Stomach (tissue), 9 donors: ENCODE measurements around the gene GLRX5. TPM values are rescaled to one million over a fixed set of nuclear protein-coding genes. Genes with fewer than 3 reads are reported as not detected.

ENCODE experiments used
- DNase-seq, 2 donors: peaks; one replicate each; pipeline versions ENCODE4 v3.0.0 to v3.0.0-alpha.2; 2013 to 2019
- H3K27ac ChIP-seq, 5 donors: fragments of 200-600 bp in 4 of 5; sonication (generic) in 4 of 5; one replicate each; pipeline ENCODE4 v1.5.1; 2013 to 2019; ENCODE audit warnings: mild to moderate bottlenecking in 1 of 5, moderate library complexity in 1 of 5
- H3K27me3 ChIP-seq, 3 donors: fragments of 200-600 bp; sonication (generic); one replicate each; pipeline ENCODE4 v1.5.1; 2017 to 2019; ENCODE audit warnings: mixed run types in 1 of 3
- H3K36me3 ChIP-seq, 4 donors: fragments of 200-600 bp; sonication (generic); 1 replicate in 3 of 4; 2 replicates in 1 of 4; pipeline ENCODE4 v1.5.1; 2016 to 2019
- H3K4me1 ChIP-seq, 4 donors: fragments of 200-600 bp; sonication (generic); one replicate each; pipeline ENCODE4 v1.5.1; 2016 to 2019
- H3K4me3 ChIP-seq, 4 donors: fragments of 200-600 bp; sonication (generic) in 3 of 4; one replicate each; pipeline ENCODE4 v1.5.1; 2016 to 2019; ENCODE audit warnings: mild to moderate bottlenecking in 1 of 4
- H3K9me3 ChIP-seq, 4 donors: fragments of 200-600 bp; sonication (generic); one replicate each; pipeline ENCODE4 v1.5.1; 2016 to 2019
- EP300 ChIP-seq: sonication (generic); formaldehyde crosslinking; IDR thresholded peaks from one replicate; pipeline ENCODE4 v1.6.1; 2017; ENCODE audit warnings: antibody characterized with exemption
- POLR2A ChIP-seq, 4 donors: fragments of 450-650 bp; IDR thresholded peaks; one replicate each; pipeline ENCODE4 v1.6.1; 2016; ENCODE audit warnings: antibody characterized with exemption in 4 of 4, control low read depth in 2 of 4, mild to moderate bottlenecking in 1 of 4, moderate library complexity in 1 of 4
- POLR2AphosphoS5 ChIP-seq, 3 donors: sonication (generic); formaldehyde crosslinking; IDR thresholded peaks; one replicate each; pipeline ENCODE4 v1.6.1; 2016; ENCODE audit warnings: antibody characterized with exemption in 3 of 3
- WGBS, 5 donors: extraction: QIAGEN DNeasy Blood & Tissue Kit in 3 of 5; methylation state at CpG; one replicate each; pipeline versions ENCODE4 v1.1.5 to v1.1.7; 2013 to 2018; 5-methylcytosine and 5-hydroxymethylcytosine counted together
- intact Hi-C: fragments of 100-400 bp; cut with DNase I; formaldehyde crosslinking; loops from one replicate; pipeline ENCODE4 v1.15.1; 2023; ENCODE audit warnings: low total_unique reads
- polyA plus RNA-seq, 3 donors: library from polyadenylated mRNA; stranded (reverse); fragments of 200-250 nt; gene quantifications; one replicate each; pipeline ENCODE4 v1.2.3, GENCODE V29; 2013
- total RNA-seq, 5 donors: library from RNA; depleted of rRNA; stranded (reverse); fragments of >200 nt; gene quantifications; one replicate each; pipeline versions ENCODE4 v1.1.0 to v1.2.3, GENCODE V29; 2014 to 2016
- TF ChIP-seq, protein P1 (sequence below), 7 experiments: fragments of 450-650 bp in 4 of 7; fragments of 200-600 bp in 3 of 7; sonication (generic) in 3 of 7; IDR thresholded peaks; one replicate each; pipeline ENCODE4 v1.5.1; 2016 to 2019; ENCODE audit warnings: antibody characterized with exemption in 7 of 7, control low read depth in 2 of 7, mild to moderate bottlenecking in 1 of 7
- donor health status: healthy with polysubstance abuse.
- donor health status: Bipolar disorder and iron deficiency.
- donor health status: healthy.

The GLRX5 gene
- total and polyA plus RNA-seq, 8 donors = 29.5 to 316 (median 40.5) TPM

DNA sequence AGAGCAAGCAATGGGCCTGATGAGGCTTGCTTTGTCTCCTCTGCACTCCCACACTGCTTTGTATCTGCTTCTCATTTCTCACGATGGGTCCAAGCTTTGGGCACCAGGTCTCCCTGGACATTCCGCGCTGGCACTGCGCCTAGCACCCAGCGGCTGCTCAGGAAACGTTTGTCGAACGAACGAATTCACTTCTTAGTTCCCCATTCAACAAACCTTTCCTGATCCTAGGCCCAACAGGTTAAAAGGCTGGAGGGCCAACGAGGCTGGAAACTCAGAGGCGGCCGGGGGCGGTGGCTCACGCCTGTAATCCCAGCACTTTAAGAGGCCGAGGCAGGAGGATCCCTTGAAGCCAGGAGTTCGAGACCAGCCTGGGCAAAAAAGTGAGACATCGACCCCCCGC lies 1.0 kb upstream of the GLRX5 start:
- H3K4me1 ChIP-seq = peaks cover 42 to 72% (median 65%) of the 10 kb centered on the region in 4 donors
- no peaks in the 10 kb centered on the region for H3K9me3 ChIP-seq
- intact Hi-C loops = no loop called here
- DNase-seq = peak in 1 of 2 donors; percentile 38
- WGBS, 5 donors = 0 to 1% (median 1%) methylated on average over 18 of the region's 18 CpGs
- no peak for TF ChIP-seq POLR2AphosphoS5 (IDR thresholded peaks at IDR 0.05)
- peak overlapping the region in 4 of 5 donors; percentile 84 to 93 (median 92) for H3K27ac ChIP-seq
- H3K36me3 ChIP-seq = peaks cover 0 to 7% (median 3%) of the 10 kb centered on the region in 4 donors
- peak overlapping the region; percentile 68 to 98 (median 96) for H3K4me3 ChIP-seq
- H3K27me3 ChIP-seq = no peaks in the 10 kb centered on the region

DNA sequence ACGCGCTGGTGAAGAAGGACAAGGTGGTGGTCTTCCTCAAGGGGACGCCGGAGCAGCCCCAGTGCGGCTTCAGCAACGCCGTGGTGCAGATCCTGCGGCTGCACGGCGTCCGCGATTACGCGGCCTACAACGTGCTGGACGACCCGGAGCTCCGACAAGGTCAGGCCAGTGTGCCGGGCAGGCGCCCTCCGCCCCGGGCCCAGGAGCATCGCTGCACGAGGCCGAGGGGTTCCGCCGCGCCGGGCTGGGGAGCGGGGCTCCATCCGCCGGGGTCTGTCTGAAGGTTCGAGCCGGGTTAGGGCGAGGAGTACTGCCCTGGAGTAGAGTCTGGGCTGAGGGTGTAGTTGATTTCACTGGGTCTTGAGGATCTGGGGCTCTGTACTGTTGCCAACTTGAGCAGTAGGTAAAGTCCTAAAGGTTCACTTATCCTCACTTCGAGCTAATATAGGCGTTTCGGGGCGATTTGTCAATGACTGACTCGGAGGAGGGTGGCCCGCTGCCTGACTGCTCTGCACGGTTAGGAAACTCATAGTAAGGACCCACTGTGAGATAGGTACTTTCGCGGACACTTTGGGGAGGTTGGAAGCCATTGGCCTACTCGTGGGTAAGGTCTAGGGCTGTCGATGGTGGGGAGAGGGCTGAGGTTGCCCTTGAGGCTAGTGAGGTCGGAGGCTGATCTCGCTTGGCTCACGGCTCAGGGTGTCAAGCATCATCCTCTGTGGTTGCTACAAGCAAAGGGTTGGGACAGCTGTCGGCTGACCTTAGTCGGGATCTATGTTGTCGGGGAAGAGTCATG lies 574 bp downstream of the GLRX5 start:
- Histone ChIP-seq H3K27ac (peak overlapping the region; percentile 69 to 93 (median 90)), H3K27me3 (no peaks in the 10 kb centered on the region), H3K4me3 (peak overlapping the region; percentile 68 to 98 (median 96)), H3K9me3 (no peaks in the 10 kb centered on the region), H3K36me3 (no peaks in the 10 kb centered on the region), H3K4me1 (peaks cover 42 to 69% (median 62%) of the 10 kb centered on the region in 4 donors)
- intact Hi-C loops = no loop called here
- DNase-seq = peak in 1 of 2 donors; percentile 36
- TF ChIP-seq POLR2A (IDR thresholded peaks at IDR 0.05) (no peak), EP300 (no peak), POLR2AphosphoS5 (IDR thresholded peaks at IDR 0.05) (no peak)
- TF ChIP-seq, protein P1, sequence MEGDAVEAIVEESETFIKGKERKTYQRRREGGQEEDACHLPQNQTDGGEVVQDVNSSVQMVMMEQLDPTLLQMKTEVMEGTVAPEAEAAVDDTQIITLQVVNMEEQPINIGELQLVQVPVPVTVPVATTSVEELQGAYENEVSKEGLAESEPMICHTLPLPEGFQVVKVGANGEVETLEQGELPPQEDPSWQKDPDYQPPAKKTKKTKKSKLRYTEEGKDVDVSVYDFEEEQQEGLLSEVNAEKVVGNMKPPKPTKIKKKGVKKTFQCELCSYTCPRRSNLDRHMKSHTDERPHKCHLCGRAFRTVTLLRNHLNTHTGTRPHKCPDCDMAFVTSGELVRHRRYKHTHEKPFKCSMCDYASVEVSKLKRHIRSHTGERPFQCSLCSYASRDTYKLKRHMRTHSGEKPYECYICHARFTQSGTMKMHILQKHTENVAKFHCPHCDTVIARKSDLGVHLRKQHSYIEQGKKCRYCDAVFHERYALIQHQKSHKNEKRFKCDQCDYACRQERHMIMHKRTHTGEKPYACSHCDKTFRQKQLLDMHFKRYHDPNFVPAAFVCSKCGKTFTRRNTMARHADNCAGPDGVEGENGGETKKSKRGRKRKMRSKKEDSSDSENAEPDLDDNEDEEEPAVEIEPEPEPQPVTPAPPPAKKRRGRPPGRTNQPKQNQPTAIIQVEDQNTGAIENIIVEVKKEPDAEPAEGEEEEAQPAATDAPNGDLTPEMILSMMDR (IDR thresholded peaks at IDR 0.05) = no peak
- WGBS, 5 donors = 0 to 2% (median 1%) methylated on average over 28 to 52 of the region's 52 CpGs

DNA sequence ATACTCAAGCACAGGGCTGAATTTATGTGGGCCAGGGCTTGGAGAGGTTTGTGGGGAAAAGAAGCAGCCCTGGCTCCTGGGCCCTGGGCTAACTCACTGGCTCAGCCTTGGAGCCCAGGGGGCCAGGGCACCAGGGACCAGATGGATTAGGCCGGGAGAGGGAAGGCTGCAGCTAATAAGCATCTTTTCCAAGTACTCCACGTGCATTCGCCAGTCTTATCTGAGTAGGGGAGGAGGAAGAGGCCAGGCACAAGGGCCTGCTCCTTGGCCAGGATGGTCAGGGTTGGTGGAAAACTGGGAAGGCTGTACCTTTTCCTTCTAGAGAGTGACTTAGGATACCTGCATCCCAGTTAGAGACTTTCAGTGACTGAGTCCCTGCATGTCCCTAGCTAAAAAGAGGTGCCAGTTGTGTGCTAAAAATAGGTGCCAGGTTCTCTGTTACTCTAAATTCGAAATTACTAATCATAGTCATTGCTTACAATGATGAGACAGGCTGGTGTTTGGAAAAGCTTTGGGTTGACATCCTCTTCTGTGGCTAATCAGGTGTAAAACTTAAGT lies 1.3 kb downstream of the GLRX5 start:
- H3K9me3 ChIP-seq = no peaks in the 10 kb centered on the region

DNA sequence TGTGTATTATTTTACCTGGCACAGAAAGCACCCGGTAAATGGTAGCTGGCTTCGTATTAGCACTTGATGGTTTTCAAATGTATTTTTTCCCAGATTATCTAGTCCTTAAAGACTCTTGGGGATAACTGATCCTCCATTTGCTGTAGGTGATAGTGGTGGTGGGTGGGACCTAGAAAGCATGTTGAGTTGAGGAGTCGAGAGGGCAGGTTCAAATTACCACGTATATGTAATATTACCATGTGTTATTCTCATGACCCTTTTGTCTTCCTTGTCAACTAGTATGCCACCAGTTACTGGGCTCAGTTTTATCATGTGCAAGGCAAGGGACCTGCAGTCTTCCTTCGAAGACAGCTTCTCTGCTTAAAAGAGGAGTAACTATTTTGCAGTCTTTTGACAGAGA lies 1.8 kb downstream of the GLRX5 start:
- H3K36me3 ChIP-seq = no peaks in the 10 kb centered on the region
- WGBS, 5 donors = 60 to 79% (median 71%) methylated on average over 5 of the region's 5 CpGs
- no peaks in the 10 kb centered on the region for H3K27me3 ChIP-seq
- DNase-seq = no peak
- H3K4me3 ChIP-seq = peak overlapping the region in 3 of 4 donors; percentile 68 to 98 (median 96)
- no peaks in the 10 kb centered on the region for H3K9me3 ChIP-seq
- no peak overlapping the region for H3K27ac ChIP-seq
- TF ChIP-seq, protein P1 (IDR thresholded peaks at IDR 0.05) = no peak
- TF ChIP-seq POLR2A (IDR thresholded peaks at IDR 0.05) = no peak
- no peak for TF ChIP-seq EP300
- no peak for TF ChIP-seq POLR2AphosphoS5 (IDR thresholded peaks at IDR 0.05)
- H3K4me1 ChIP-seq = peaks cover 42 to 57% (median 50%) of the 10 kb centered on the region in 4 donors
- intact Hi-C loops = no loop called here

More for the DNA sequence above, 1.3 kb downstream of the GLRX5 start:
- Histone ChIP-seq H3K36me3 (no peaks in the 10 kb centered on the region), H3K4me1 (peaks cover 42 to 62% (median 56%) of the 10 kb centered on the region in 4 donors), H3K27me3 (no peaks in the 10 kb centered on the region), H3K4me3 (peak overlapping the region; percentile 68 to 98 (median 96)), H3K27ac (peak overlapping the region in 1 of 5 donors; percentile 90)
- no peak for TF ChIP-seq POLR2AphosphoS5 (IDR thresholded peaks at IDR 0.05)
- TF ChIP-seq POLR2A (IDR thresholded peaks at IDR 0.05) = no peak
- no peak for TF ChIP-seq EP300
- TF ChIP-seq, protein P1 (IDR thresholded peaks at IDR 0.05) = no peak
- DNase-seq = no peak
- intact Hi-C loops = no loop called here
- WGBS, 5 donors = 15 to 31% (median 21%) methylated on average over 4 of the region's 4 CpGs
